ENCODE data around the gene MICA. TPM values are rescaled to one million over a fixed set of nuclear protein-coding genes. Genes with fewer than 3 reads are reported as not detected.

The MICA gene
- total RNA-seq, 1 donor = 12.7 TPM

DNA sequence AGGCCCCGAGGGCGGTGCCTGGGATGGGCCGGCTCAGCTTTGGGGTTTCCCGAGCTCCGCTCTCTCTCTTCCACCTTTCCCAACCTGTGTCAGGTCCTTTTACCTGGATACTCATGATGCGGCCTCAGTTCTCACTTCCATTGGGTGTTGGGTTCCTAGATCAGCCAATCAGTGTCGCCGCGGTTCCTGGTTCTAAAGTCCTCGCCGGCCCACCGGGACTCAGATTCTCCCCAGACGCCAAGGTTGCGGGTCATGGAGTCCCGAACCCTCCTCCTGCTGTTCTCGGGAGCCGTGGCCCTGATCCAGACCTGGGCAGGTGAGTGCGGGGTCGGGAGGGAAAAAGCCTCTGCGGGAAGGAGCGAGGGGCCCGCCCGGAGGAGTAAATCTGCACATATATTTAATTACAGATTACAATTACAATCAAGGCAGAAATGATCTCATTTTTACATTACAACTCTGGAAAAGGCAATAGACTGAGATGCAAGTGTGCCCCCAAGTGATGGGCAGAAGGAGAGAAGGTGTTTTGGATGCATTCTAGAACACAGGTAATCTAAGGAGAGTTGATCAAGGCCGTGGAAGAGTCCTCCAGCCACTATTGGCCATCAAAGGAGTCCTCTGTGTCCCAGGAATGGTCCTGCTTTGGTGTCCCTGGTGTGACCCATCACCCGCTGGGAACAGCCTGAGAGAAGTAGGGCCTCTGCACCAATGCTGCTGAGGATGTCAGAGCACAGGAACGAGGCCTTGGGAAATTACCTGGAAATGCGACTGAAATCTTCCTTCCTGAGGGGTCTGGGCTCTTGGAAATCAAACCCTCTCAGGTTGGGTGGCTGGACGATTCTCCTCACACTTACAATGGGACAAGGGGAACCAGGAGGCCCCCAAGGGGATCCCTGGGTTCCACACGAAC lies 59.8 kb downstream of the MICA start:
- no peak for TF ChIP-seq CTCF (IDR thresholded peaks at IDR 0.05; ENCODE audit: insufficient read depth, low read length)
- peak overlapping the region; percentile 31 for H3K4me3 ChIP-seq (ENCODE audit: low read depth, low read length)
- peak; percentile 73 for DNase-seq (ENCODE audit: low read depth)

- no peak overlapping the region for H3K4me3 ChIP-seq (ENCODE audit: low read depth, low read length)
- no peak for TF ChIP-seq CTCF (IDR thresholded peaks at IDR 0.05; ENCODE audit: insufficient read depth, low read length)
- no peak for DNase-seq (ENCODE audit: low read depth)
Observed at GRCh38 chr6:31464252-31465184, 61.1 kb downstream of the MICA start.

Small RNA genes lying within 50 kb of the gene (small RNA-seq; reads per million reads assigned to genes)
- gene HLA-S = not detected
- gene MIR6891 = not detected
- not detected for gene RF00019
- gene RNU6-283P = not detected

Other genes with a start within 250 kb of the MICA start
- 21.1 and 42.0 TPM in 2 replicates for gene CCHCR1, start 245.8 kb upstream of the MICA start, total RNA-seq (ENCODE audit: low replicate concordance)
- 4.2 and 46.3 TPM in 2 replicates for gene TCF19, start 245.0 kb upstream of the MICA start, total RNA-seq (ENCODE audit: low replicate concordance)
- gene POU5F1, start 232.9 kb upstream of the MICA start, total RNA-seq (ENCODE audit: low replicate concordance) = not detected in 2 replicates
- gene HLA-C, start 131.5 kb upstream of the MICA start, total RNA-seq (ENCODE audit: low replicate concordance) = 26.3 and 159 TPM in 2 replicates
- 52.0 and 84.2 TPM in 2 replicates for gene HLA-B, start 46.4 kb upstream of the MICA start, total RNA-seq (ENCODE audit: low replicate concordance)
- gene MICB, start 94.5 kb downstream of the MICA start, total RNA-seq (ENCODE audit: low replicate concordance) = 3.4 and 16.6 TPM in 2 replicates
- not detected in 2 replicates for gene MCCD1, start 125.4 kb downstream of the MICA start, total RNA-seq (ENCODE audit: low replicate concordance)
- 197 and 290 TPM in 2 replicates for gene DDX39B, start 138.4 kb downstream of the MICA start, total RNA-seq (ENCODE audit: low replicate concordance)
- 3.8 and 6.7 TPM in 2 replicates for gene ATP6V1G2, start 143.0 kb downstream of the MICA start, total RNA-seq (ENCODE audit: low replicate concordance)
- 20.0 and 48.7 TPM in 2 replicates for gene NFKBIL1, start 144.0 kb downstream of the MICA start, total RNA-seq (ENCODE audit: low replicate concordance)
- not detected in 2 replicates for gene LTA, start 168.7 kb downstream of the MICA start, total RNA-seq (ENCODE audit: low replicate concordance)
- gene TNF, start 172.0 kb downstream of the MICA start, total RNA-seq (ENCODE audit: low replicate concordance) = not detected in 2 replicates
- not detected in 2 replicates for gene LTB, start 178.8 kb downstream of the MICA start, total RNA-seq (ENCODE audit: low replicate concordance)
- gene LST1, start 182.7 kb downstream of the MICA start, total RNA-seq (ENCODE audit: low replicate concordance) = not detected in 2 replicates
- not detected in 2 replicates for gene NCR3, start 189.4 kb downstream of the MICA start, total RNA-seq (ENCODE audit: low replicate concordance)
- not detected in 2 replicates for gene AIF1, start 211.6 kb downstream of the MICA start, total RNA-seq (ENCODE audit: low replicate concordance)
- 24.0 and 68.0 TPM in 2 replicates for gene PRRC2A, start 217.1 kb downstream of the MICA start, total RNA-seq (ENCODE audit: low replicate concordance)
- gene BAG6, start 249.1 kb downstream of the MICA start, total RNA-seq (ENCODE audit: low replicate concordance) = 109 and 161 TPM in 2 replicates

Measured in fibroblast of the aortic adventitia (primary cell).